HG03342 (cell line): ENCODE data around the gene TMEM233.
"Not testable (repeated sequence)": the region's sequence is repeated elsewhere in the genome, so short reads cannot be mapped to it uniquely, and the experiment has no call there.

ENCODE experiments used
- ATAC-seq: cut with Tn5 transposase; IDR thresholded peaks from one replicate; pipeline ENCODE4 v1.9.1; 2021; ENCODE audit warnings: mild to moderate bottlenecking, moderate library complexity; ENCODE audit not compliant: unreplicated experiment

The TMEM233 gene

GRCh38 chr12:119603767-119604166 is 10.2 kb downstream of the TMEM233 start:
- ATAC-seq = no peak

GRCh38 chr12:119609358-119609757 is 15.8 kb downstream of the TMEM233 start:
- no peak for ATAC-seq

GRCh38 chr12:119613319-119613936 is 19.9 kb downstream of the TMEM233 start:
- ATAC-seq = no peak

- ATAC-seq = no peak
Measured at GRCh38 chr12:119614705-119615104, 21.1 kb downstream of the TMEM233 start.

- no peak for ATAC-seq
Measured at GRCh38 chr12:119615518-119616475, 22.2 kb downstream of the TMEM233 start.

- ATAC-seq = not testable (repeated sequence)
Measured at GRCh38 chr12:119618328-119618896, 24.8 kb downstream of the TMEM233 start.

- no peak for ATAC-seq
Measured at GRCh38 chr12:119620490-119620889, 26.9 kb downstream of the TMEM233 start.

GRCh38 chr12:119621878-119622277 is 28.3 kb downstream of the TMEM233 start:
- ATAC-seq = no peak

GRCh38 chr12:119624966-119625365 is 31.4 kb downstream of the TMEM233 start:
- no peak for ATAC-seq

- ATAC-seq = no peak
Measured at GRCh38 chr12:119627019-119627643, 33.6 kb downstream of the TMEM233 start.

GRCh38 chr12:119627686-119628085 is 34.1 kb downstream of the TMEM233 start:
- ATAC-seq = no peak

GRCh38 chr12:119630223-119630780 is 36.7 kb downstream of the TMEM233 start:
- no peak for ATAC-seq

GRCh38 chr12:119630962-119631550 is 37.5 kb downstream of the TMEM233 start:
- ATAC-seq = no peak

- ATAC-seq = no peak
Measured at GRCh38 chr12:119631930-119632678, 38.5 kb downstream of the TMEM233 start.

GRCh38 chr12:119634743-119635142 is 41.2 kb downstream of the TMEM233 start:
- ATAC-seq = no peak

GRCh38 chr12:119642986-119643385 is 49.4 kb downstream of the TMEM233 start:
- ATAC-seq = no peak

GRCh38 chr12:119644930-119645329 is 51.4 kb downstream of the TMEM233 start:
- ATAC-seq = no peak

- ATAC-seq = no peak
Measured at GRCh38 chr12:119645535-119646059, 52.0 kb downstream of the TMEM233 start.

- no peak for ATAC-seq
Measured at GRCh38 chr12:119649202-119649808, 55.7 kb downstream of the TMEM233 start.
